Measurements from ENCODE around the gene TEX36.

DNA sequence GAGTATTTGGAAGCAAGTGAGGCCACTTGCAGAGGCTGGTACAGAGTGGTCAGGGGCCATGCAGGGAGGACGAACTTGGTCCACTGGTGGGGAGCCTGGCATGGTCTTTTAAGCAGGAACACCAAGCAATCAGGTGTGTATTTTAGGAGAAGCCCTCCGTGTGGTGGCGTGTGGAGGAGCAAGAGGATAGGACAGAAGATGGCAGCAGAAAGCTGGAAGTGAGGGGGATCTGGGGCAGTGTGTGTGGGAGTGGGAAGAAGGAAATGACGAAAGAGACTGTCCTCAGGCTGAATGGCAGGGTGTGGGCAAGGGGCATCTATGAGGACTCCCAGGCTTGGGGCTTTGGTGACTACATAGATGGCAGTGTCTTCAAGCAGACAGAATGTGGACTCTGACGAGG lies 51.2 kb downstream of the TEX36 start:
- TF ChIP-seq, protein P1, sequence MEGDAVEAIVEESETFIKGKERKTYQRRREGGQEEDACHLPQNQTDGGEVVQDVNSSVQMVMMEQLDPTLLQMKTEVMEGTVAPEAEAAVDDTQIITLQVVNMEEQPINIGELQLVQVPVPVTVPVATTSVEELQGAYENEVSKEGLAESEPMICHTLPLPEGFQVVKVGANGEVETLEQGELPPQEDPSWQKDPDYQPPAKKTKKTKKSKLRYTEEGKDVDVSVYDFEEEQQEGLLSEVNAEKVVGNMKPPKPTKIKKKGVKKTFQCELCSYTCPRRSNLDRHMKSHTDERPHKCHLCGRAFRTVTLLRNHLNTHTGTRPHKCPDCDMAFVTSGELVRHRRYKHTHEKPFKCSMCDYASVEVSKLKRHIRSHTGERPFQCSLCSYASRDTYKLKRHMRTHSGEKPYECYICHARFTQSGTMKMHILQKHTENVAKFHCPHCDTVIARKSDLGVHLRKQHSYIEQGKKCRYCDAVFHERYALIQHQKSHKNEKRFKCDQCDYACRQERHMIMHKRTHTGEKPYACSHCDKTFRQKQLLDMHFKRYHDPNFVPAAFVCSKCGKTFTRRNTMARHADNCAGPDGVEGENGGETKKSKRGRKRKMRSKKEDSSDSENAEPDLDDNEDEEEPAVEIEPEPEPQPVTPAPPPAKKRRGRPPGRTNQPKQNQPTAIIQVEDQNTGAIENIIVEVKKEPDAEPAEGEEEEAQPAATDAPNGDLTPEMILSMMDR (IDR thresholded peaks at IDR 0.05): no peak
- no peak for TF ChIP-seq ZFX (IDR thresholded peaks at IDR 0.05; ENCODE audit: borderline replicate concordance)
